ENCODE data around the gene HOXB6.

Gene HOXB6

DNA sequence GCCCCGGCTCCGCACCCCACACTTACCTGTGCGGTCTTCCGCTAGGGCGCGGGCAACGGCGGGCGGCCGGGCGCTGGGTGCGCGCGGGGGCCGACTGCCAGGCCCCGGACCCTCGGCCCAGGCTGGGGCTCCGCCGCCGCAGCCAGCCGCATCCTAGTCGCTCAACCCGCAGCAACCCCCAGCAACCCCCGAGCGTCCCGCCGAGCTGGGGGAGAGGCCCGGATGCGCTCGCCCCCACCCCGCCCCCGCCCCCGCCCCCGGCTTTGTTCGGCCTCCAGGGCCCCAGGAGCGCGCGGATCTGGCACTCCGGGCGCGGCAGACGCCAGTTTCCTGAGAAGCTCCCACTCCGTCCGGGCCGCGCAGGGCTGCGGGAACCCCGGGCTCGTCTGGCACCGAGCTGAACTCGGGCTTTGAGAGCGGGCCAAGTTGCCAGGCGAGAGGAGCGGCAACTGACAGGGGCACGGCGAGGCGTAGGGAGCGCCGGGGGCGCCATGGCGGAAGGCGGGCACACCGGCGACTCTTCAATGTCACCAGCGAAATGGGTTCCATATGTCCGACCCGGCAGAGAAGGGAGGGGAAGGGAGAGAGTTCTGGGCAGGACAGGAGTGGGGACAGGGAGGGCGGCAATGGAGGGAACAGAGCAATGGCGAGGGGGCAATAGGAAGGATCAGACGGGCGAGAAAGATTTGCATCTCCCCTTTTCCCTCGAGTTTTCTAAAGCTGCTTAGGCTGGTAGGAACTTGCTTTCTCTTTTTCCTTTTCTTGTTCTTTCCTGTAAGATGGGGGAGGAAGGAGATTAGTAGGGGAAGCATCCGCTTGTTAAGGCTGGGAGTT is 40.4 kb downstream of the HOXB6 start:
- peak overlapping the region; percentile 60 for H3K4me3 ChIP-seq (ENCODE audit: low read length)
- TF ChIP-seq CTCF (conservative IDR thresholded peaks at IDR 0.05; ENCODE audit: low read length), result no peak

GRCh38 chr17:48563867-48564187 is 41.0 kb downstream of the HOXB6 start:
- DNase-seq (ENCODE audit: low read depth), result no peak
- no peak for TF ChIP-seq CTCF (conservative IDR thresholded peaks at IDR 0.05; ENCODE audit: low read length)
- H3K4me3 ChIP-seq (ENCODE audit: low read length), result peak overlapping the region; percentile 60

More for the DNA sequence above, 40.4 kb downstream of the HOXB6 start:
- no peak for DNase-seq (ENCODE audit: low read depth)

DNA sequence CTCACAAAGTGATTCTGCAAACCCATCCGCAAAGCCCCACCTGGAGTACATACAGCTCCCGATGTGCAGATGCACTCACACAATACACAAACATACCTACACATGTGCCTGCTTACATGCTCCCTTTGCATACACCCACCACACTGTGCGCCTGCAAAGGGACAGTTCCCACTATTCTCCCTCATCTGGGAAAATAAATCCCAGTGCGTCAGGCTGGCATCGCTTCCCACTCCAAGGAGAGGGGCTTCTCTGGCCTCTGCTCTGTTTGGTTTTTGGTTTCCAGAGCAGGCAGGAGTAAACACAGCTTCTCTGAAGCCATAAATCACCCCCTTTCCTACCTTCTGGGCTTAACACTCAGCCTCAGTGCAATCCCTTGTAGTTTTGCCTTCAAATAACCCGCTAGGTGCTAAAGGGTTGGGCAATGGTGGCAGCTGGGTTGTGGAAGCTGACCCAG is 41.4 kb downstream of the HOXB6 start:
- DNase-seq (ENCODE audit: low read depth), result no peak
- TF ChIP-seq CTCF (conservative IDR thresholded peaks at IDR 0.05; ENCODE audit: low read length), result no peak
- peak overlapping the region; percentile 60 for H3K4me3 ChIP-seq (ENCODE audit: low read length)

- TF ChIP-seq CTCF (conservative IDR thresholded peaks at IDR 0.05; ENCODE audit: low read length), result no peak
- peak overlapping the region; percentile 60 for H3K4me3 ChIP-seq (ENCODE audit: low read length)
- no peak for DNase-seq (ENCODE audit: low read depth)
Measured at GRCh38 chr17:48562934-48563333, 41.9 kb downstream of the HOXB6 start.

DNA sequence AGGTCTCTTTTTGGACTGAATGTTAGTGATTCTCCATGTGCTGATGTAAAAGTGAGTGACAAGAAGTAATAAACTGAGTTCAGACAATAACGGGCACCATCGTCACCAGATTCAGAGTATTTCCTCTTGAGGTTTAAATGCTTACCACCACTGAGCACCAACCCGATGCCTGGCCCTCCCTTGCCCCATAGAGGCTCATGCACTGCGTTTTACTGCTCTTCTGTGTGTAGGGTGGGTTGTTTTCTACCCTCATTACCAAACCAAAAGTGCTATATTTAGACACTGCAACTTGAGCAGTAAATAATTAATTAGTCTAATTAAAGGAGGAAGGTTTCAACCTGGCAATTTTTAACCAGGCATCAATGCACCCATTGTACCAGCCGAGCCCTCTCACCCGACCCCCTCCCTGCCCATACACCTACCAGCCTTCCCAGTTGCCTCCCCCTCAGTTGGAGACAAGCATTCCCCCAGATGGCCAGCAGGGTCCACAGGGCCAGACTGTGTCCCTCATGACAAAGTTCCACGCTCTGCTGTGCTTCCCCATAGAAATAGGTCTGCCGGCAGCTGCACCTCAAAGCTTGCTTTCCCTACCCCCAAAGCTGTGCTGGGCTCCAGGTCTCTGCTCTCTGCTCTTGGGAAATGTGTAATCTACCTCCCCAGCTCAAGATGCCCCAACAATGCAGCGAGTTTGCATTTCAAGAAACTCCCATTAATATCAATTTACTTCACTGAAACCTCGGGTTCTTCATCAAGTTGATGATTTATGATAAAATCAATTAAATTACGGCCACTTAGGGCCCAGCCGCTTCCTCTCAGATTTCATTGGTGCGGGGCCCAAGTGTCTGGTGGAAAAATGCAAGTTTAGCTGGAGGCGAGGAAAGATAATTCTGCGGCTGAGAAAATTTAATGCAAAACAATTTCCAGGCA is 42.6 kb downstream of the HOXB6 start:
- peak; percentile 50 for TF ChIP-seq CTCF (conservative IDR thresholded peaks at IDR 0.05; ENCODE audit: low read length)
- DNase-seq (ENCODE audit: low read depth), result peak; percentile 60
- H3K4me3 ChIP-seq (ENCODE audit: low read length), result peak overlapping the region; percentile 60

DNA sequence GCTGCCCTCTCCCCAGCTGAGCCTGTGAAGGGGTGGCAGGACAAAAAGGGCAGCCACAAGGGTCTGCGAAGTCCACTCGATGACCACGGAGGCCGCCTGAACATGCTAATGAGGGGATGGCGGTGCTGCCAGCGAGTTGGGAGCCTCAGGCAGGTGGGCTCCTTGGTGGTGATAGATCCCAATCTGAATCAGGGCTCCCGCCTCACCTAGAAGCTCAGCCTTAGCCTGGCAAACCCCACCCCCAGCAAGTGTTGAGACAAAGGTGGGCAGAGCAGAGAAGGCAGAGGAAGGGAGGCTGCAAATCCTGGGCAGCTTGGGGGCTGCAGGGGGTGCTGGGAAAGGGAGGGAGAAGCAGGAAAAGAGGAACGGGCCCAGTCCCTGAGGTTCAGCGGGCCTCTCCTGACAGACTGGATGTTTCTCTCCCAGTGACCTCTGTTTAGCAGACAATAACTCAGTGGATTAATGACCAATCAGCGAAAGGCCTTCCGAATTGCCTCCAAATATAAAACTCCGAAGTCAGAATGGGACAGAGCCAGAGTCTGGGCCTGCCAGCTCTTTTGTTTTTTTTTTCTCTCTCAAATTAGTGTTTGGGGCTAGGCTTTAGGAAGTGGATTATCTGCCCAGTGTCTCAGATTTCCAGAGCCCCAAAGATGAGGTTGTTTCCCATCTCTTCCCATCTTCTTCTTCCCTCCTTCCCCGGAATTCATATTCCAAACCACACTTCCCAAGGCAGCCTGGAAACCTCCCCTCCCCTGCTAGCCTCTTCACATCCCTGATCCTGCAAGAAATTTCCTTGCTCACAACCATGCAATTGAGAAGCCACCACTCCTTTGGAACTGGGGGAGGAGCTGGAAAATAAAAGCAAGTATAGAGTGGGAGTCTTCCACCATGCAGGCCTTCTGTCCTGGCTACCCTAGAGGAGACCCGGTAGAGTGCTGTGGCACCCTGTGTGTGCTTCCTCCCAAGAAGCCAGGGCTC is 44.7 kb downstream of the HOXB6 start:
- DNase-seq (ENCODE audit: low read depth), result no peak
- no peak overlapping the region for H3K4me3 ChIP-seq (ENCODE audit: low read length)
- no peak for TF ChIP-seq CTCF (conservative IDR thresholded peaks at IDR 0.05; ENCODE audit: low read length)

Measured in AG10803 (cell line).